Measurements from ENCODE around the gene RHOU. TPM values are rescaled to one million over a fixed set of nuclear protein-coding genes. Genes with fewer than 3 reads are reported as not detected.
"Not testable (repeated sequence)": the region's sequence is repeated elsewhere in the genome, so short reads cannot be mapped to it uniquely, and the experiment has no call there.

Gene RHOU
- total and polyA plus RNA-seq, 2 experiments from 2014 or later: 1.8 to 1.9 TPM

DNA sequence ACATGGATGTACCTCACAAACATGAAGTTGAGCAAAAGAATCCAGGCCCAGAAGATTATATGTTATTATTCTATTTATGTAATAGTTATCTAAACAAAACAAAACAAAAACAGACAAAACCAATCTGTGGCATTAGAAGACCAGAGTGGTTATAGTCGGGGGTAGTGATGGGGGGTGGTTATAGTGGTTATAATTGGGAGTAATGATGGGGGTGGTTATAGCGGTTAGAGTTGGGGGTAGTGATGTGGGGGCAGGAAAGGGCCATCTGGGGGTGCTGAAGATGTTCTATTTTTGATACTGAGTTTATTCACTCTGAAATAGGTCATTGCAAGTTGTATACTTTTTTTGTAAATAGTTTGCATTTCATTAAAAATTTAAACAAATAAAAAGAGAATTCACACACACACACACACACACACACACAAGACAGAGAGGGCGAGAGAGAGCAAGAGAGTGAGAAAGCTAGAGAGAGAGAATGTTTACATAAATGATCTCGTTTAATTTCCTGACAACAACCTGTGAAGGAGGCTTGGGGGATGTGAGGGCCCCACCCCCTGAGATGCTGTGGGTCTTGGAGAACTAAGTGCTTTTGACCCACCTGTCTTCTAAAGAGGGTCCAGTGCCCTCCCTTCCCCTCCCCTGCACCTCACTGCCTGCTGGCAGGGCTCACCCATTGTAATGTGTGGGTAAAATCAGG, 37.4 kb downstream of the RHOU start:
- no peak for TF ChIP-seq EZH2phosphoT487 (IDR thresholded peaks at IDR 0.05; ENCODE audit: insufficient read depth, low read depth)
- TF ChIP-seq EZH2 (IDR thresholded peaks at IDR 0.05; ENCODE audit: insufficient read depth, poor library complexity, severe bottlenecking): no peak
- no peaks in the 10 kb centered on the region for H3F3A ChIP-seq (ENCODE audit: insufficient read depth)
- H3K9me3 ChIP-seq (ENCODE audit: low read depth): no peaks in the 10 kb centered on the region
- H3K9me2 ChIP-seq (ENCODE audit: insufficient read depth): no peaks in the 10 kb centered on the region
- H3K27me3 ChIP-seq (replicated peaks; ENCODE audit: insufficient read depth): peaks cover 14% of the 10 kb centered on the region; the same call in 1 of the 2 replicates
- no peak overlapping the region for H3K27ac ChIP-seq
- no peak overlapping the region for H3K9ac ChIP-seq
- no peaks in the 10 kb centered on the region for H3K79me2 ChIP-seq (ENCODE audit: insufficient read depth)
- no peak overlapping the region for H3K4me3 ChIP-seq
- no peak overlapping the region for H2AFZ ChIP-seq
- no peak for DNase-seq
- H3K4me1 ChIP-seq (ENCODE audit: insufficient read depth): no peaks in the 10 kb centered on the region
- WGBS, 2 experiments (ENCODE audit: low coverage in 1 of 2, low lambda C conversion rate in 2 of 2, missing lambda C conversion rate in 2 of 2): 59 to 67% methylated on average over 4 of the region's 4 CpGs
- no peak overlapping the region for H3K4me2 ChIP-seq (ENCODE audit: unreplicated experiment)
- H3K36me3 ChIP-seq (ENCODE audit: low read depth): no peaks in the 10 kb centered on the region
- H4K20me1 ChIP-seq (ENCODE audit: insufficient read depth): no peaks in the 10 kb centered on the region
- in situ Hi-C loops (cut with MboI): no loop called here

DNA sequence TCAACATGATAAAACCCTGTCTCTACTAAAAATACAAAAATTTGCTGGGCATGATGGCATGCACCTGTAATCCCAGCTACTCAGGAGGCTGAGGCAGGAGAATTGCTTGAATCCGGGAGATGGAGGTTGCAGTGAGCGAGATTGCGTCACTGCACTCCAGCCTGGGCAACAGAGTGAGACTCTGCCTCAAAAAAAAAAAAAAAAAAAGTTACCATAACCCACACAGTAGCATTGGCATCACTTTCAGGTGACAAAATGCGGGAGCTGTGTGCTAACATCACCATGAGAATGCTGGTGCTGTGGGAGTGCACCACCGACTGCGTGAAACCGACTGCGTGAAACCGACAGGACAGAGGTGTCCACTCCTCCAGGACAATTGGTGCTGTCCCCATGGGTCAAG, 40.7 kb downstream of the RHOU start:
- H3K4me3 ChIP-seq; H3K79me2 ChIP-seq (ENCODE audit: insufficient read depth); H3K36me3 ChIP-seq (ENCODE audit: low read depth); DNase-seq; H3F3A ChIP-seq (ENCODE audit: insufficient read depth); H3K9ac ChIP-seq; H3K9me2 ChIP-seq (ENCODE audit: insufficient read depth); H3K4me2 ChIP-seq (ENCODE audit: unreplicated experiment); H3K9me3 ChIP-seq (ENCODE audit: low read depth); H3K4me1 ChIP-seq (ENCODE audit: insufficient read depth); H4K20me1 ChIP-seq (ENCODE audit: insufficient read depth); in situ Hi-C loops (cut with MboI); H2AFZ ChIP-seq; H3K27me3 ChIP-seq (replicated peaks; ENCODE audit: insufficient read depth); H3K27ac ChIP-seq: not testable (repeated sequence)
- 72 to 81% methylated on average over 9 of the region's 9 CpGs for WGBS, 2 experiments (ENCODE audit: low coverage in 1 of 2, low lambda C conversion rate in 2 of 2, missing lambda C conversion rate in 2 of 2)

DNA sequence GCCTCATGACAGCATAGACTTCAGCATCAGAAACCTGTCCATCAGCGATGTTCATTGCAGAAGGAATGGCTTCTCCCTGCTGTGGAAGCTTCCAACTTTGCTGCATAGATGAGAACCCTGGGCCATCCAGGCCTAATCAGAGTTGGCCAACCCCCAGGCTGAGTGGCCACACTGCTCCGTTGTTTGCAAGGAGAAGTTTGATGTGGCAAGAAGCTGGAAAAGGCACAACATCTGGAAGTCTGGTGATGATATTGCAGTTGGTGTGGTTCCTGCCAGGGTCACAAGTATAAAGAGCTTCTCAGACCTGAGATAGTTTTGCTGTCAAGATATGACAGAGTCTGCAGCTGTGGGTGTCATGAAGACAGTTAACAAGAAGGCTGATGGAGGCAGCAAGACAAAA, 41.2 kb downstream of the RHOU start:
- Histone ChIP-seq H3K4me1 (ENCODE audit: insufficient read depth) (peaks cover 5% of the 10 kb centered on the region; the same call in 1 of the 2 replicates), H3K4me2 (ENCODE audit: unreplicated experiment) (no peak overlapping the region), H2AFZ (no peak overlapping the region), H3K9me2 (ENCODE audit: insufficient read depth) (no peaks in the 10 kb centered on the region), H3K9me3 (ENCODE audit: low read depth) (no peaks in the 10 kb centered on the region), H3F3A (ENCODE audit: insufficient read depth) (no peaks in the 10 kb centered on the region), H3K79me2 (ENCODE audit: insufficient read depth) (no peaks in the 10 kb centered on the region), H3K36me3 (ENCODE audit: low read depth) (no peaks in the 10 kb centered on the region), H3K9ac (no peak overlapping the region), H3K27me3 (replicated peaks; ENCODE audit: insufficient read depth) (peaks cover 8% of the 10 kb centered on the region; the same call in 1 of the 2 replicates), H3K4me3 (no peak overlapping the region), H3K27ac (no peak overlapping the region), H4K20me1 (ENCODE audit: insufficient read depth) (no peaks in the 10 kb centered on the region)
- in situ Hi-C loops (cut with MboI): no loop called here
- TF ChIP-seq EZH2phosphoT487 (IDR thresholded peaks at IDR 0.05; ENCODE audit: insufficient read depth, low read depth) (no peak), EZH2 (IDR thresholded peaks at IDR 0.05; ENCODE audit: insufficient read depth, poor library complexity, severe bottlenecking) (no peak)
- no peak for DNase-seq
- 28 to 42% methylated on average over 2 of the region's 2 CpGs for WGBS, 2 experiments (ENCODE audit: low coverage in 1 of 2, low lambda C conversion rate in 2 of 2, missing lambda C conversion rate in 2 of 2)

DNA sequence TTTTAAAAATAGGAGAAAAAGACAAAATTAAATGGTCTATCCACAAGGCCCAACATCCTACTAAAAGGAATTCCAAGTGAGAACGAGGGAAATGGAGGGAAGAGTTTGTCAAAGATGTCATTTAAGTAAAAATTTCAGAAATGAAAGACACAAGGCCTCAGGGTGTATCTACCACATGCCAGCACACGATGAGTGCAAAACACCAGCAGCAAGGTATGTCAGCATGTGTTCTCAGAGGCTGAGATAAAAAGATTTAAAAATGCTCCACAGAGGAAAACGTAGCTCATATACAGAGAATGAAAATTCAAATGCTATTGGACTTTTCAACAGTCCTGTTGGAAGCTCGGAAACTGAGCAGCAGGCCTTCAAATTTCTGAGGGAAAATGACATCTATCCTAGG, 42.0 kb downstream of the RHOU start:
- Histone ChIP-seq H3K27me3 (replicated peaks; ENCODE audit: insufficient read depth) (0 out of 2 replicates have a peak, but pooled peaks cover 2% of the 10 kb centered on the region), H4K20me1 (ENCODE audit: insufficient read depth) (no peaks in the 10 kb centered on the region), H3K9me2 (ENCODE audit: insufficient read depth) (no peaks in the 10 kb centered on the region), H3K4me1 (ENCODE audit: insufficient read depth) (peaks cover 6% of the 10 kb centered on the region; the same call in 1 of the 2 replicates), H3K79me2 (ENCODE audit: insufficient read depth) (no peaks in the 10 kb centered on the region), H3F3A (ENCODE audit: insufficient read depth) (no peaks in the 10 kb centered on the region), H3K9me3 (ENCODE audit: low read depth) (no peaks in the 10 kb centered on the region), H3K27ac (no peak overlapping the region), H3K4me3 (no peak overlapping the region), H3K4me2 (ENCODE audit: unreplicated experiment) (no peak overlapping the region), H2AFZ (no peak overlapping the region), H3K36me3 (ENCODE audit: low read depth) (no peaks in the 10 kb centered on the region), H3K9ac (no peak overlapping the region)
- in situ Hi-C loops (cut with MboI): no loop called here
- TF ChIP-seq EZH2 (IDR thresholded peaks at IDR 0.05; ENCODE audit: insufficient read depth, poor library complexity, severe bottlenecking) (no peak), EZH2phosphoT487 (IDR thresholded peaks at IDR 0.05; ENCODE audit: insufficient read depth, low read depth) (no peak)
- DNase-seq: no peak
- WGBS, 2 experiments (ENCODE audit: low coverage in 1 of 2, low lambda C conversion rate in 2 of 2, missing lambda C conversion rate in 2 of 2): 49 to 60% methylated on average over 4 of the region's 4 CpGs
